Keratinocyte (primary cell): ENCODE results near the gene LENG9. TPM values are rescaled to one million over a fixed set of nuclear protein-coding genes. Genes with fewer than 3 reads are reported as not detected.

Experiments used
- DNase-seq: peaks from one replicate; pipeline ENCODE4 v3.0.0-alpha.2; 2011; ENCODE audit warnings: low read depth, missing footprints, low spot score
- FAIRE-seq: peaks from 2 replicates; lab custom pipeline; 2011; peaks lifted over from hg19 to GRCh38; lab: Jason Lieb, UNC
- H2AFZ ChIP-seq: 2 replicates; pipeline ENCODE4 v1.6.0; 2012; ENCODE audit warnings: low read length, control low read depth, inconsistent platforms; ENCODE audit not compliant: control insufficient read depth
- H3K27ac ChIP-seq: 2 replicates; pipeline ENCODE4 v1.5.1; 2011; ENCODE audit warnings: low read length; ENCODE audit not compliant: control insufficient read depth, insufficient read depth
- H3K27me3 ChIP-seq: 3 replicates; pipeline ENCODE4 v1.6.0; 2011; ENCODE audit warnings: low read length; ENCODE audit not compliant: control insufficient read depth, insufficient read depth; ENCODE audit errors: extremely low read depth
- H3K36me3 ChIP-seq, 2 experiments: 2 replicates in 1 of 2; 3 replicates in 1 of 2; pipeline ENCODE4 v1.5.1; 2011; ENCODE audit warnings: low read length in 2 of 2, mild to moderate bottlenecking in 1 of 2; ENCODE audit not compliant: control insufficient read depth in 2 of 2, insufficient read depth in 2 of 2; ENCODE audit errors: extremely low read depth in 1 of 2
- H3K4me1 ChIP-seq: 3 replicates; pipeline ENCODE4 v1.5.1; 2011; ENCODE audit warnings: low read length; ENCODE audit not compliant: control insufficient read depth, insufficient read depth; ENCODE audit errors: extremely low read depth
- H3K4me2 ChIP-seq: 3 replicates; pipeline ENCODE4 v1.6.0; 2011; ENCODE audit warnings: low read depth, low read length; ENCODE audit not compliant: control insufficient read depth, insufficient read depth; ENCODE audit errors: extremely low read depth
- H3K4me3 ChIP-seq, 3 experiments: fragments of 200-600 bp in 1 of 3; sonication (generic) in 1 of 3; 2 replicates in 2 of 3; 3 replicates in 1 of 3; pipeline ENCODE4 v1.5.1; 2011 to 2016; ENCODE audit warnings: low read length in 3 of 3, mild to moderate bottlenecking in 3 of 3, control low read depth in 2 of 3, inconsistent platforms in 1 of 3, low read depth in 1 of 3, mixed read lengths in 1 of 3, mixed run types in 1 of 3, moderate library complexity in 1 of 3; ENCODE audit not compliant: control insufficient read depth in 2 of 3, insufficient read depth in 2 of 3; ENCODE audit errors: extremely low read depth in 1 of 3
- H3K79me2 ChIP-seq: 2 replicates; pipeline ENCODE4 v1.6.0; 2012; ENCODE audit warnings: low read length; ENCODE audit not compliant: control insufficient read depth, insufficient read depth
- H3K9ac ChIP-seq: 3 replicates; pipeline ENCODE4 v1.6.0; 2011; ENCODE audit warnings: low read length; ENCODE audit not compliant: control insufficient read depth, insufficient read depth; ENCODE audit errors: extremely low read depth
- H3K9me1 ChIP-seq: 3 replicates; pipeline ENCODE4 v1.6.0; 2011; ENCODE audit warnings: low read length; ENCODE audit not compliant: control insufficient read depth, insufficient read depth; ENCODE audit errors: extremely low read depth
- H3K9me3 ChIP-seq: 2 replicates; pipeline ENCODE4 v1.5.1; 2012; ENCODE audit warnings: low read depth, low read length; ENCODE audit not compliant: control insufficient read depth
- H4K20me1 ChIP-seq: 3 replicates; pipeline ENCODE4 v1.6.0; 2011; ENCODE audit warnings: low read length; ENCODE audit not compliant: control insufficient read depth, insufficient read depth; ENCODE audit errors: extremely low read depth
- EZH2 ChIP-seq: IDR thresholded peaks from one replicate; pipeline ENCODE4 v1.6.1; 2012; ENCODE audit warnings: inconsistent platforms, mild to moderate bottlenecking, low read length, moderate library complexity
- dilution Hi-C: fragments of 300-500 bp; cut with MboI; formaldehyde crosslinking; loops from one replicate; pipeline ENCODE4 v1.7.0; 2020; ENCODE audit warnings: low sequenced_read_pairs; ENCODE audit not compliant: extremely low pct_ligation_motif_present
- polyA plus RNA-seq, 5 experiments: library from polyadenylated mRNA; depleted of rRNA in 3 of 5; stranded (reverse) in 3 of 5; stranded (forward) in 1 of 5; unstranded in 1 of 5; fragments of >200 nt; gene quantifications; 1 replicate in 1 of 5; 2 replicates in 3 of 5; 3 replicates in 1 of 5; pipeline versions ENCODE4 v1.2.1 to v1.2.3, GENCODE V29; 2011 to 2012; ENCODE audit warnings: missing spikeins in 2 of 5, low read depth in 1 of 5, low replicate concordance in 1 of 5
- TF ChIP-seq, protein P1 (sequence below), 3 experiments: IDR thresholded peaks in 1 of 3; conservative IDR thresholded peaks in 1 of 3; optimal IDR thresholded peaks in 1 of 3; 2 replicates in 2 of 3; 3 replicates in 1 of 3; pipeline versions ENCODE3 to v1.5.1; 2011; ENCODE audit warnings: low read length in 3 of 3, mild to moderate bottlenecking in 3 of 3, moderate library complexity in 2 of 3, control low read depth in 1 of 3, inconsistent platforms in 1 of 3; ENCODE audit not compliant: insufficient read depth in 2 of 3; ENCODE audit errors: extremely low read depth in 1 of 3

The LENG9 gene
- polyA plus RNA-seq, 1 donor (not counting 4 experiments of a cell fraction or from before 2014, with no cell fraction given): 1.3 TPM

DNA sequence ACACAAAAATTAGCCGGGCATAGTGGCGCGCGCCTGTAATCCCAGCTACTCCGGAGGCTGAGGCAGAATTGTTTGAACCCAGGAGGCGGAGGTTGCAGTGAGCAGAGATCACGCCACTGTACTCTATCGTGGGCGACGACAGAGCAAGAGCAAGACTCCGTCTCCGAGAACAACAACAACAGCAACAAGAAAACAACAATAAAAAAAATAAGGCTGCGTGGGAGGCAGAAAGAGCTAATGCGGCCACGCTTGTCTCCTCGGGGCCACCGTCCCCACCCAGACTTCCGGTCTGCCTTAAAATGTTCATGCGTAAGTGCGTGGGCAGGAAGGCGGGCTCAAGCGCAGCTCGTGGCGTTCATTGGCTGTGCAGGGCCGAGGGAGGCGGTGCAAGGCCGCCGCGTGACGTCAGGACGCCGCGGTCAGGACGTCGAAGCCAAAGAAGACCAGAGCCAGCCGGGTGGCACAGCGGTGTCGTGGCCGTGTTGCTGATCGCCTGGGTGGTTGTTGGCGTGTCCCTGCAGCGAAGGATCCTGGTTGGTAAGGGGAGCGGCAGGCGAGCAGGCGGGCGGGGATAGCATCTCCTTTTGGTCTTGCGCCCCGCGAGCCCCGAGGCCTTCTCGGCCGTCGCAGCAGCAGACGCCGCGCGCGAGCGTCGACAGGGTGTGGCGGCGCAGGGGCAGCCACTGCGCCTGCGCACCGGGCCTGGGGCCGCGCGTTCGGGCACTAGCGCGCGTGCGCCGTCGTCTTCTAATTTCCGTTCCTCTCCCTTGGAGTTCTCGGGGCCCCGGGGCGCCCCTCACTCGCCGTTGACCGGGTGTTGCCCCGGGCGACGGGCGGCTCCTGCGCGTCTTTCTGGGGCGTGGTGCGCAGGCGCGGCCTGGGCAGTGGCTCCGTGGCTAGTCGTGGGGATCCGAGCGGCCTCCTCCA, 14.5 kb downstream of the LENG9 start, which contains the start of gene LENG8:
TSS of gene LENG8 (plus strand) at position 426 of the 927 bp plus-strand sequence. CDS start 2,146 bp downstream, outside the sequence.
- DNase-seq (peak; percentile 86), FAIRE-seq (peak; percentile 61)
- Histone ChIP-seq H3K36me3 (peaks cover 27 to 37% of the 10 kb centered on the region in 2 experiments), H3K9me1 (peaks cover 2% of the 10 kb centered on the region), H4K20me1 (peaks cover 19% of the 10 kb centered on the region), H3K9ac (peak within 1 kb of the TSS; percentile 96), H3K79me2 (peaks cover 73% of the 10 kb centered on the region), H3K9me3 (no peaks in the 10 kb centered on the region), H3K27me3 (no peaks in the 10 kb centered on the region), H3K4me1 (peaks cover 27% of the 10 kb centered on the region), H3K4me2 (peak within 1 kb of the TSS; percentile 95), H3K4me3 (peak within 1 kb of the TSS; percentile 91 to 99 (median 96)), H3K27ac (peak within 1 kb of the TSS; percentile 97), H2AFZ (peak within 1 kb of the TSS; percentile 86)
- dilution Hi-C loops: no loop called here
- TF ChIP-seq EZH2: no peak
- TF ChIP-seq, protein P1, sequence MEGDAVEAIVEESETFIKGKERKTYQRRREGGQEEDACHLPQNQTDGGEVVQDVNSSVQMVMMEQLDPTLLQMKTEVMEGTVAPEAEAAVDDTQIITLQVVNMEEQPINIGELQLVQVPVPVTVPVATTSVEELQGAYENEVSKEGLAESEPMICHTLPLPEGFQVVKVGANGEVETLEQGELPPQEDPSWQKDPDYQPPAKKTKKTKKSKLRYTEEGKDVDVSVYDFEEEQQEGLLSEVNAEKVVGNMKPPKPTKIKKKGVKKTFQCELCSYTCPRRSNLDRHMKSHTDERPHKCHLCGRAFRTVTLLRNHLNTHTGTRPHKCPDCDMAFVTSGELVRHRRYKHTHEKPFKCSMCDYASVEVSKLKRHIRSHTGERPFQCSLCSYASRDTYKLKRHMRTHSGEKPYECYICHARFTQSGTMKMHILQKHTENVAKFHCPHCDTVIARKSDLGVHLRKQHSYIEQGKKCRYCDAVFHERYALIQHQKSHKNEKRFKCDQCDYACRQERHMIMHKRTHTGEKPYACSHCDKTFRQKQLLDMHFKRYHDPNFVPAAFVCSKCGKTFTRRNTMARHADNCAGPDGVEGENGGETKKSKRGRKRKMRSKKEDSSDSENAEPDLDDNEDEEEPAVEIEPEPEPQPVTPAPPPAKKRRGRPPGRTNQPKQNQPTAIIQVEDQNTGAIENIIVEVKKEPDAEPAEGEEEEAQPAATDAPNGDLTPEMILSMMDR (optimal IDR thresholded peaks at IDR 0.05 in 1 of 3, IDR thresholded peaks at IDR 0.05 in 1 of 3, conservative IDR thresholded peaks at IDR 0.05 in 1 of 3; ENCODE audit: extremely low read depth in 1 of 3, insufficient read depth in 2 of 3, low read length in 3 of 3): no peak

DNA sequence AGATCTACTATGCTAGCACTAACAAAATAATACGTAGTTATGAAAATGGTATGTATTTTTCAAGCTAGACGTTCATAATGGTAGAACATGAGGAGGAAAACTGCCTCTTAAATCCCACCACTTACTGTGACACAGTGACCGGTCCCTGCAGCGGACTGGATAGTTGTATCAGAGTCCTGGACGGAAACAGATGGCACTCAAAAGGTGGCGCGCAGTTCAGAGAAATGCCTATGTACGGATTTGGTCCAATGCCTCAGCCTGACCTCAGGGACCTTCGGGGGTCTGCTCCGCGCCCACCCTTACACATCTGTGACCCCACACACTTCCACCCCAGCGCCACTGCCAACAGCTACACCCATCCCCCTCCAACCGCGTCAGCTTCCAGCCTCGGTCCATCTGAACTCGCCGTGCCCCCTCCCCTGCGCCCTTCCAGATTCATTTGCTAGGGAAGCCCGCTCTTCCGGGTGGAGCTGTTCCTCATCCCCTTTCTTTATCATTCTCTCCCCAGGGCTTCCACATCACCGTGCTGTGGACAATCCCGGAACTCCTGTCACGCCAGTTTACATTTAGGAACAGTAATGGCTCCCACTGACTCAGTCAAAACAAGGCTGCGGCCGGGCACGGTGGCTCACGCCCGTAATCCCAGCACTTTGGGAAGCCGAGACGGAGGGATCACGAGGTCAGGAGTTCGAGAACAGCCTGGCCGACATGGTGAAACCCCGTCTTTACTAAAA, 15.4 kb downstream of the LENG9 start:
- dilution Hi-C loops: no loop called here
- peaks cover 27% of the 10 kb centered on the region for H3K4me1 ChIP-seq
- no peak for TF ChIP-seq EZH2
- TF ChIP-seq, protein P1 (optimal IDR thresholded peaks at IDR 0.05 in 1 of 3, IDR thresholded peaks at IDR 0.05 in 1 of 3, conservative IDR thresholded peaks at IDR 0.05 in 1 of 3; ENCODE audit: extremely low read depth in 1 of 3, insufficient read depth in 2 of 3, low read length in 3 of 3): no peak
- peak overlapping the region; percentile 86 for H2AFZ ChIP-seq
- peak overlapping the region; percentile 95 for H3K4me2 ChIP-seq
- no peak for FAIRE-seq
- no peak for DNase-seq
- peaks cover 65% of the 10 kb centered on the region for H3K79me2 ChIP-seq
- peak overlapping the region; percentile 91 to 99 (median 96) for H3K4me3 ChIP-seq
- peak overlapping the region; percentile 96 for H3K9ac ChIP-seq
- no peaks in the 10 kb centered on the region for H3K27me3 ChIP-seq
- peaks cover 2% of the 10 kb centered on the region for H3K9me1 ChIP-seq
- no peaks in the 10 kb centered on the region for H3K9me3 ChIP-seq
- peak overlapping the region; percentile 97 for H3K27ac ChIP-seq
- H4K20me1 ChIP-seq: peaks cover 16% of the 10 kb centered on the region
- H3K36me3 ChIP-seq: peaks cover 19 to 29% of the 10 kb centered on the region in 2 experiments
